Measurements from ENCODE around the gene CYP2A7.
"Not testable (repeated sequence)": the region's sequence is repeated elsewhere in the genome, so short reads cannot be mapped to it uniquely, and the experiment has no call there.

DNA sequence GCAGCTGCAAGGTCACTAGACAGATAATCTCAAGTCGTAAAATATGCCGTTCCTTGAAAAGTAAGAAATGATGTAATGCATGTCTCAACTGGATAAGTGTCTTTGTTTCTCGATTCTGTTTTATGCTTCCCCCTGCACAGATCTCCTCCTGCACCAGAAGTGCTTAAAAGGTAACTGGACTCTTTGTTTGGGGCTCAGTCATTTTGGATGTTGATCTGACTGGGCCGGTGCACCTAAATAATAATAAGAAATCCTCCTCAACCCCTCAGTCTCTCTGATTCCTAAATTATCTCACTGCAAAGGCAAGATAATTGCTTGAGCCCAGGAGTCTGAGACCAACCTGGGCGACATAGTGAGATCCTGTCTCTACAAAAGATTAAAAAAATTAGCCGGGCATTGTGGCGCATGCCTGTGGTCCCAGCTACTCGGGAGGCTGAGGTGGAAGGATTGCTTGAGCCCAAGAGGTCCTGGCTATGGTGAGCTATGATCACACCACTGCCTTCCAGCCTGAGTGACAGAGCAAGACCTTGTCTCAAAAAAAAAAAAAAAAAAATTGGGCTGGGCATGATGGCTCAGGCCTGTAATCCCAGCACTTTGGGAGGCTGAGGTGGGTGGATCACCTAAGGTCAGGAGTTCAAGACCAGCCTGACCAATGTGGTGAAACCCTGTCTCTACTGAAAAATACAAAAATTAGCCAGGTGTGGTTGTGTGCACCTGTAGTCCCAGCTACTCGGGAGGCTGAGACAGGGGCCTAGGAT, 17.1 kb downstream of the CYP2A7 start:
- not testable (repeated sequence) for TF ChIP-seq EZH2 (IDR thresholded peaks at IDR 0.05; ENCODE audit: insufficient read depth, poor library complexity, severe bottlenecking); EZH2phosphoT487 (IDR thresholded peaks at IDR 0.05; ENCODE audit: insufficient read depth, low read depth)
